HG03469 (cell line): ENCODE data around the gene RUVBL1.

Source experiments
- ATAC-seq: cut with Tn5 transposase; IDR thresholded peaks from one replicate; pipeline ENCODE4 v1.9.1; 2021; ENCODE audit warnings: mild to moderate bottlenecking, moderate library complexity, moderate number of reproducible peaks; ENCODE audit not compliant: unreplicated experiment

RUVBL1 gene

GRCh38 chr3:128143496-128143895 is 19.9 kb upstream of the RUVBL1 start:
- ATAC-seq = no peak

GRCh38 chr3:128133273-128133883 is 9.8 kb upstream of the RUVBL1 start:
- ATAC-seq = no peak

- ATAC-seq = no peak
These were observed 8.5 kb upstream of the RUVBL1 start for GRCh38 chr3:128131897-128132646.

GRCh38 chr3:128128251-128128650 is 4.6 kb upstream of the RUVBL1 start:
- no peak for ATAC-seq

- no peak for ATAC-seq
These were observed 3.6 kb upstream of the RUVBL1 start for GRCh38 chr3:128127236-128127635.

- ATAC-seq = no peak
These were observed 465 bp downstream of the RUVBL1 start for GRCh38 chr3:128123156-128123537.

- ATAC-seq = no peak
These were observed 1.6 kb downstream of the RUVBL1 start for GRCh38 chr3:128122013-128122412.

GRCh38 chr3:128113817-128114794 is 9.5 kb downstream of the RUVBL1 start:
- no peak for ATAC-seq

GRCh38 chr3:128112357-128112968 is 11.1 kb downstream of the RUVBL1 start:
- no peak for ATAC-seq

GRCh38 chr3:128111147-128111546 is 12.5 kb downstream of the RUVBL1 start:
- ATAC-seq = no peak

- ATAC-seq = no peak
These were observed 15.8 kb downstream of the RUVBL1 start for GRCh38 chr3:128107834-128108233.

GRCh38 chr3:128103136-128103676 is 20.4 kb downstream of the RUVBL1 start:
- no peak for ATAC-seq

GRCh38 chr3:128100638-128101037 is 23.0 kb downstream of the RUVBL1 start:
- ATAC-seq = no peak

- no peak for ATAC-seq
These were observed 23.5 kb downstream of the RUVBL1 start for GRCh38 chr3:128100161-128100560.

- no peak for ATAC-seq
These were observed 25.4 kb downstream of the RUVBL1 start for GRCh38 chr3:128098234-128098633.

- ATAC-seq = no peak
These were observed 28.3 kb downstream of the RUVBL1 start for GRCh38 chr3:128095222-128095703.

- ATAC-seq = no peak
These were observed 29.1 kb downstream of the RUVBL1 start for GRCh38 chr3:128094295-128095151.

GRCh38 chr3:128091586-128091985 is 32.0 kb downstream of the RUVBL1 start:
- no peak for ATAC-seq

- ATAC-seq = no peak
These were observed 34.5 kb downstream of the RUVBL1 start for GRCh38 chr3:128089135-128089534.

- ATAC-seq = no peak
These were observed 39.0 kb downstream of the RUVBL1 start for GRCh38 chr3:128084675-128085021.
